Hematopoietic multipotent progenitor cell treated with erythropoietin and hydrocortisone succinate and interleukin-3 and kit ligand, for 4 days (in vitro differentiated cells): ENCODE results near the gene STARD13.
A peak's percentile ranks its signal among the peaks of the same experiment; 100 is the strongest.

Experiments
- DNase-seq: peaks from one replicate; pipeline ENCODE4 v3.0.0-alpha.2; 2015

Gene STARD13

GRCh38 chr13:33139184-33139583 lies 146.4 kb downstream of the STARD13 start:
- DNase-seq = no peak

- DNase-seq = no peak
Measured at GRCh38 chr13:33138441-33138840, 147.1 kb downstream of the STARD13 start.

- no peak for DNase-seq
Measured at GRCh38 chr13:33137721-33138120, 147.8 kb downstream of the STARD13 start.

- no peak for DNase-seq
Measured at GRCh38 chr13:33135097-33135496, 150.5 kb downstream of the STARD13 start.

GRCh38 chr13:33134213-33134612 lies 151.3 kb downstream of the STARD13 start:
- no peak for DNase-seq

- DNase-seq = no peak
Measured at GRCh38 chr13:33132644-33133440, 152.7 kb downstream of the STARD13 start.

- no peak for DNase-seq
Measured at GRCh38 chr13:33129886-33130285, 155.7 kb downstream of the STARD13 start.

- DNase-seq = no peak
Measured at GRCh38 chr13:33129094-33129832, 156.3 kb downstream of the STARD13 start.

- DNase-seq = no peak
Measured at GRCh38 chr13:33128134-33128533, 157.4 kb downstream of the STARD13 start.

GRCh38 chr13:33127009-33127551 lies 158.5 kb downstream of the STARD13 start:
- no peak for DNase-seq

GRCh38 chr13:33125821-33126570 lies 159.6 kb downstream of the STARD13 start:
- DNase-seq = no peak

GRCh38 chr13:33123066-33123859 lies 162.3 kb downstream of the STARD13 start:
- peak; percentile 56 for DNase-seq

GRCh38 chr13:33119856-33120543 lies 165.6 kb downstream of the STARD13 start:
- peak; percentile 36 for DNase-seq

GRCh38 chr13:33119022-33119781 lies 166.4 kb downstream of the STARD13 start:
- DNase-seq = no peak

- no peak for DNase-seq
Measured at GRCh38 chr13:33116321-33117010, 169.1 kb downstream of the STARD13 start.

GRCh38 chr13:33115274-33115673 lies 170.3 kb downstream of the STARD13 start:
- DNase-seq = no peak

- no peak for DNase-seq
Measured at GRCh38 chr13:33114146-33114545, 171.4 kb downstream of the STARD13 start.

- no peak for DNase-seq
Measured at GRCh38 chr13:33112766-33113165, 172.8 kb downstream of the STARD13 start.

- no peak for DNase-seq
Measured at GRCh38 chr13:33111414-33112110, 174.0 kb downstream of the STARD13 start.
